Ovary (tissue), 9 donors: ENCODE data around the gene C1QC. TPM values are rescaled to one million over a fixed set of nuclear protein-coding genes. Genes with fewer than 3 reads are reported as not detected.

Experiments used
- DNase-seq, 5 donors: peaks; one replicate each; pipeline ENCODE4 v3.0.0-alpha.2; 2019 to 2020
- H3K27ac ChIP-seq, 2 donors: fragments of 200-600 bp; one replicate each; pipeline versions ENCODE4 v1.5.1 to v1.8.0; 2019 to 2022
- H3K27me3 ChIP-seq: fragments of 200-600 bp; one replicate; pipeline ENCODE4 v1.8.0; 2022
- H3K36me3 ChIP-seq: fragments of 200-600 bp; sonication (generic); one replicate; pipeline ENCODE4 v1.5.1; 2019
- H3K4me1 ChIP-seq: one replicate; pipeline ENCODE4 v1.8.1; 2013; ENCODE audit warnings: mild to moderate bottlenecking, moderate library complexity; ENCODE audit not compliant: insufficient read depth
- H3K4me3 ChIP-seq: fragments of 200-600 bp; sonication (generic); one replicate; pipeline ENCODE4 v1.5.1; 2017
- H3K9me3 ChIP-seq, 2 donors: fragments of 200-600 bp in 1 of 2; sonication (generic) in 1 of 2; one replicate each; pipeline versions ENCODE4 v1.5.1 to v1.8.1; 2013 to 2019; ENCODE audit warnings: mild to moderate bottlenecking in 1 of 2, moderate library complexity in 1 of 2
- EP300 ChIP-seq: sonication (generic); formaldehyde crosslinking; IDR thresholded peaks from one replicate; pipeline ENCODE4 v1.6.1; 2017; ENCODE audit warnings: antibody characterized with exemption
- POLR2A ChIP-seq: fragments of 450-650 bp; IDR thresholded peaks from one replicate; pipeline ENCODE4 v1.6.1; 2017; ENCODE audit warnings: antibody characterized with exemption, mild to moderate bottlenecking, moderate library complexity
- WGBS, 3 donors: extraction: QIAGEN DNeasy Blood & Tissue Kit in 1 of 3; methylation state at CpG; one replicate each; pipeline versions ENCODE4 v1.1.5 to v1.1.7; 2013 to 2017; 5-methylcytosine and 5-hydroxymethylcytosine counted together
- intact Hi-C, 4 donors: fragments of 100-400 bp; cut with DNase I; formaldehyde crosslinking; loops; one replicate each; pipeline versions ENCODE4 v1.11.0 to v1.15.1; 2022 to 2023
- polyA plus RNA-seq, 2 donors: library from polyadenylated mRNA; stranded (reverse); fragments of 200-250 nt in 1 of 2; fragments of 350-450 nt in 1 of 2; fragmentation: Illumina TruSeq in 1 of 2; extraction: RNeasy Lipid Tissue Mini Kit (QIAGEN cat#74804) in 1 of 2; gene quantifications; one replicate each; pipeline ENCODE4 v1.2.3, GENCODE V29; 2013 to 2014
- total RNA-seq, 7 donors: library from RNA; depleted of rRNA in 2 of 7; stranded (reverse); fragments of >200 nt in 2 of 7; fragmentation: NEBNext Ultra II Directional in 3 of 7; extraction: Animal tissue kit (Norgen Biotek cat#: 25700) in 3 of 7; gene quantifications; one replicate each; pipeline versions ENCODE4 v1.1.0 to v1.2.4, GENCODE V29; 2016 to 2023
- TF ChIP-seq, protein P1 (sequence below), 3 donors: fragments of 450-650 bp in 2 of 3; fragments of 200-600 bp in 1 of 3; IDR thresholded peaks; one replicate each; pipeline versions ENCODE4 v1.5.1 to v1.8.0; 2016 to 2022; ENCODE audit warnings: antibody characterized with exemption in 3 of 3, mild to moderate bottlenecking in 1 of 3
- donor health status: DM: no; HTN: no; CAD: no; lungs with moderate emphysema.
- donor health status: DM: no; HTN: no; CAD: no.
- donor health status: Bipolar disorder and iron deficiency.
- donor health status: DM: yes; HTN: yes; CAD: no.
- donor health status: DM: no; HTN: no; CAD: no.
- donor health status: DM: yes; HTN: yes; CAD: no.

C1QC gene
- total and polyA plus RNA-seq, 9 donors, result 30.2 to 136 (median 51.1) TPM

DNA sequence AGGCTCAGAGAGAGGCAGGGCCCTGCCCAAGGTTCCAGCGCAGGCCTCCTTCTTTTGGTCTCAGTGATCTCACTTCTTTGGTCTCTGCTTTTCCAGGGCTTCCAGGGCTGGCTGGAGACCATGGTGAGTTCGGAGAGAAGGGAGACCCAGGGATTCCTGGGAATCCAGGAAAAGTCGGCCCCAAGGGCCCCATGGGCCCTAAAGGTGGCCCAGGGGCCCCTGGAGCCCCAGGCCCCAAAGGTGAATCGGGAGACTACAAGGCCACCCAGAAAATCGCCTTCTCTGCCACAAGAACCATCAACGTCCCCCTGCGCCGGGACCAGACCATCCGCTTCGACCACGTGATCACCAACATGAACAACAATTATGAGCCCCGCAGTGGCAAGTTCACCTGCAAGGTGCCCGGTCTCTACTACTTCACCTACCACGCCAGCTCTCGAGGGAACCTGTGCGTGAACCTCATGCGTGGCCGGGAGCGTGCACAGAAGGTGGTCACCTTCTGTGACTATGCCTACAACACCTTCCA lies 17.3 kb downstream of the C1QC start:
- Histone ChIP-seq H3K36me3 (no peaks in the 10 kb centered on the region), H3K4me3 (no peak overlapping the region), H3K4me1 (no peaks in the 10 kb centered on the region), H3K27ac (no peak overlapping the region), H3K9me3 (no peaks in the 10 kb centered on the region), H3K27me3 (no peaks in the 10 kb centered on the region)
- no peak for DNase-seq
- WGBS, 3 donors, result 92 to 95% (median 94%) methylated on average over 19 of the region's 19 CpGs
- TF ChIP-seq POLR2A (no peak), EP300 (no peak)
- TF ChIP-seq, protein P1, sequence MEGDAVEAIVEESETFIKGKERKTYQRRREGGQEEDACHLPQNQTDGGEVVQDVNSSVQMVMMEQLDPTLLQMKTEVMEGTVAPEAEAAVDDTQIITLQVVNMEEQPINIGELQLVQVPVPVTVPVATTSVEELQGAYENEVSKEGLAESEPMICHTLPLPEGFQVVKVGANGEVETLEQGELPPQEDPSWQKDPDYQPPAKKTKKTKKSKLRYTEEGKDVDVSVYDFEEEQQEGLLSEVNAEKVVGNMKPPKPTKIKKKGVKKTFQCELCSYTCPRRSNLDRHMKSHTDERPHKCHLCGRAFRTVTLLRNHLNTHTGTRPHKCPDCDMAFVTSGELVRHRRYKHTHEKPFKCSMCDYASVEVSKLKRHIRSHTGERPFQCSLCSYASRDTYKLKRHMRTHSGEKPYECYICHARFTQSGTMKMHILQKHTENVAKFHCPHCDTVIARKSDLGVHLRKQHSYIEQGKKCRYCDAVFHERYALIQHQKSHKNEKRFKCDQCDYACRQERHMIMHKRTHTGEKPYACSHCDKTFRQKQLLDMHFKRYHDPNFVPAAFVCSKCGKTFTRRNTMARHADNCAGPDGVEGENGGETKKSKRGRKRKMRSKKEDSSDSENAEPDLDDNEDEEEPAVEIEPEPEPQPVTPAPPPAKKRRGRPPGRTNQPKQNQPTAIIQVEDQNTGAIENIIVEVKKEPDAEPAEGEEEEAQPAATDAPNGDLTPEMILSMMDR (IDR thresholded peaks at IDR 0.05), result no peak
- intact Hi-C loops, result no loop called here

DNA sequence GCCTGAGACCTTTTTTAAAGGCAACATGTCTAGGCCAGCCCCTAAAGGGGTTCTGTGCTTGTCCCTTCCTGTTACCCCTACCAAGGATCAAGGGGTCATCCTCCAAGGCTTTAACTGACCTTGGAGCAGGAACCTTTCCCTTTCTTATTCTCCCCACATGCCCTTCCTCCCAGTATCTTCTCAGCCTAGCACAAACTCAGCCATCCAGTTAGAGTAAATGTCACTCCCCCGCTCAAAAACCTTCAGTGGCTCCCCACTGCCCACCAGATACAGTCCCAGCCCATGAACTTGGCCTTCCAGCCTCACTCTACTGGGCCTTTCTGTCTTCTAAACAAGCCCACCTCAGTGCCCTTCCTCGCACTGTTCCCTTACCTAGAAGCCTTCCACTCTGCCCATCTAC lies 18.4 kb downstream of the C1QC start:
- intact Hi-C loops, result no loop called here
- Histone ChIP-seq H3K27ac (no peak overlapping the region), H3K27me3 (no peaks in the 10 kb centered on the region), H3K4me3 (no peak overlapping the region), H3K9me3 (no peaks in the 10 kb centered on the region), H3K36me3 (no peaks in the 10 kb centered on the region), H3K4me1 (no peaks in the 10 kb centered on the region)
- TF ChIP-seq POLR2A (no peak), EP300 (no peak)
- TF ChIP-seq, protein P1 (IDR thresholded peaks at IDR 0.05), result no peak
- WGBS, 3 donors, result 79 to 92% (median 90%) methylated on average over 2 of the region's 2 CpGs
- no peak for DNase-seq

DNA sequence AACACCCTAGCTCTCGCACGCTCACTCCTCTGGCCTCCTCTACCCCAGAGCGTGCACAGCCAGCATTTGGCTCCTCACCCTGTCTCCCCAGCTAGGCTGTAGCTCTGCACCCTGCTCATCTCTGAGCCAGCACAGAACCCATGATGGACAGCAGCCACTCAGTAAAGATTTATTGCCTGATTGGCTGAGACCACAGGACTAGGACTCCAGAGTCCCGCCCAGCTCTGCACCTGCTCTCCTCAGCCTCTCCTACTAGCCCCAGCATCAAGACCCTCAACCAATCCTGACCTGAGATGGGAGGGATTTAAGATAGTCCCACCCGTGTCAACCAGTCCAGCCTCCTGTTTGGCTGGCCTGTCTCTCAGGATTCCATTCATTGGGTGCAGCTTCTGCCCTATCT lies 18.9 kb downstream of the C1QC start:
- 71 to 77% (median 74%) methylated on average over 5 of the region's 5 CpGs for WGBS, 3 donors
- no peak for DNase-seq
- no peak for TF ChIP-seq POLR2A
- TF ChIP-seq EP300, result no peak
- TF ChIP-seq, protein P1 (IDR thresholded peaks at IDR 0.05), result no peak
- Histone ChIP-seq H3K27me3 (no peaks in the 10 kb centered on the region), H3K36me3 (no peaks in the 10 kb centered on the region), H3K4me1 (no peaks in the 10 kb centered on the region), H3K9me3 (no peaks in the 10 kb centered on the region), H3K27ac (no peak overlapping the region), H3K4me3 (no peak overlapping the region)
- intact Hi-C loops, result no loop called here

DNA sequence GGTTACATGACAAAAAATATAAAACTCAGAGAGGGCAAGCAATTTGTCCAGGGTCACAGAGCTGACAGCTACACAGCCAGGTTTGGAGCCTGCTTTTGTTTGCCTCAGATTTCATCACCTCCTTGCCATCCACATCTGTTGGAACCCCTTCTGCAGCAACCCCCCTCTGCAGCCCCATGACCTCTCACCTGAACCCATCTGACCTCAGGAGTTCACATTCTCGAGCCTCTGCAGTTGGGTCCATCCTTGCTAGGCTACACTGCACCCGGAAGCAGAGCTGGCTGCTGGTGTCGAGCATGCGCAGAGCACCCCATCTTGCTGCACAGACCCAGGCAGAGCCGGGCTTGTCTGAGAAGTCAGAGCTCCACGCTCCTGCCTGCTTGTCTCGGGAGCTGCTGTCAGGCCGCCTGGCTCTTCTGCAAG lies 19.6 kb downstream of the C1QC start:
- no peak for TF ChIP-seq EP300
- TF ChIP-seq, protein P1 (IDR thresholded peaks at IDR 0.05), result no peak
- no peak for TF ChIP-seq POLR2A
- intact Hi-C loops, result no loop called here
- WGBS, 3 donors, result 68 to 80% (median 74%) methylated on average over 8 of the region's 8 CpGs
- no peaks in the 10 kb centered on the region for H3K4me1 ChIP-seq
- H3K4me3 ChIP-seq, result no peak overlapping the region
- no peak for DNase-seq
- H3K9me3 ChIP-seq, result no peaks in the 10 kb centered on the region
- H3K27me3 ChIP-seq, result no peaks in the 10 kb centered on the region
- no peaks in the 10 kb centered on the region for H3K36me3 ChIP-seq
- no peak overlapping the region for H3K27ac ChIP-seq
